SKM-1 treated with dmso at 0.1 percent for 144 hours (cell line): ENCODE data around the gene OIP5.
"Not testable (repeated sequence)": the region's sequence is repeated elsewhere in the genome, so short reads cannot be mapped to it uniquely, and the experiment has no call there.

Experiments used
- DNase-seq: peaks from one replicate; lab custom pipeline; 2025; ENCODE audit not compliant: unreplicated experiment; lab: John Stamatoyannopoulos, UW

Gene OIP5

DNA sequence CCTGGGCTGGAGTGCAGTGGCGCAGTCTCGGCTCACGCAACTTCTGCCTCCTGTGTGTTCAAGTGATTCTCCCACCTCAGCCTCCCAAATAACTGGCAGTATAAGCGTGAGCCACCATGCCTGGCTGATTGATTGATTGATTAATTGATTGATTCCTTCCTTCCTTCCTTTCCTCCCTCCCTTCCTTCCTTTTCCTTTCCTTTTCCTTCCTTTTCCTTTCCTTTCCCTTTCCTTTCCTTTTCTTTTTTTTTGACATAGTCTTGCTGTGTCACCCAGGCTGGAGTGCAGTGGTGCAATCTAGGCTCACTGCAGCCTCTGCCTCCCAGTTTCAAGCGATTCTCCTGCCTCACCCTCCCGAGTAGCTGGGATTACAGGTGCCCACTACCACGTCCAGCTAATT is 71.5 kb downstream of the OIP5 start:
- DNase-seq: not testable (repeated sequence)

DNA sequence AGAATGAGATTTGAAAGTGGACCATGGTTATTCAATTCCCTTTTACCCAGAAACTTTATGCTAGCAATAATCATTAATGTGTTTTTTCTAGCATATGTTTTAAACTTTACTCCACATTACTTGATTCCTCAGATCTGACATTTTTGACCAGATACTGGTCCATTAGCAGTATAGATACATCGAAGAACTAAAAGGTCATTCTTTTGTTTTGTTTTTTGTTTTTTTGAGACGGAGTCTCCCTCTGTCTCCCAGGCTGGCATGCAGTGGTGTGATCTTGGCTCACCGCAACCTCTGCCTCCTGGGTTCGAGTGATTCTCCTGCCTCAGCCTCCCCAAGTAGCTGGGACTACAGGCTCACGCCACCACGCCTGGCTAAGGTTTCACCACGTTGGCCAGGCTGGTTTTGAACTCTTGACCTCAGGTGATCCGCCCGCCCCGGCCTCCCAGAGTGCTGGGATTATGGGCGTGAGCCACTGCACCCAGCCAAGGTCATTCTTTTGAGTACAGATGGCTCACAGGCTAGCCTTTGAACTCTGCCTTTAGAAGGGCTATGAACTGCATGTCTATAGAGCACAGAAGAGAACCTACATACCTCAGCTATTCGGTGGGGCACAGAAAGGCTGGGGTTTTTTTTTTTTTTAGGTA is 72.7 kb downstream of the OIP5 start:
- no peak for DNase-seq
